GM10847 (cell line): ENCODE data around the gene PAOX.

ENCODE experiments used
- POLR2A ChIP-seq: IDR thresholded peaks from 2 replicates; pipeline ENCODE4 v1.6.1; 2011; ENCODE audit not compliant: insufficient read length; ENCODE audit errors: extremely low read depth

The PAOX gene

GRCh38 chr10:133379152-133379800 is at the start of gene PAOX:
Gene PAOX, plus strand, starts transcription at chr10:133379262. Its CDS starts 55 bp downstream, at chr10:133379317.
- TF ChIP-seq POLR2A = peak; percentile 30

GRCh38 chr10:133329491-133330202 is 49.4 kb upstream of the PAOX start:
- TF ChIP-seq POLR2A = no peak

GRCh38 chr10:133332936-133333699 is 45.9 kb upstream of the PAOX start:
- no peak for TF ChIP-seq POLR2A

GRCh38 chr10:133334503-133335245 is 44.4 kb upstream of the PAOX start:
- no peak for TF ChIP-seq POLR2A

- no peak for TF ChIP-seq POLR2A
These were observed 43.6 kb upstream of the PAOX start for GRCh38 chr10:133335246-133336117.

- no peak for TF ChIP-seq POLR2A
These were observed 42.9 kb upstream of the PAOX start for GRCh38 chr10:133336118-133336576.

- TF ChIP-seq POLR2A = no peak
These were observed 42.3 kb upstream of the PAOX start, which contains the start of gene CALY for GRCh38 chr10:133336577-133337369. Gene CALY, minus strand, starts transcription at chr10:133336896. Its CDS starts 7,907 bp downstream, at chr10:133328989.

- TF ChIP-seq POLR2A = no peak
These were observed 41.7 kb upstream of the PAOX start for GRCh38 chr10:133337370-133337725.

- TF ChIP-seq POLR2A = no peak
These were observed 40.7 kb upstream of the PAOX start for GRCh38 chr10:133338080-133339071.

- no peak for TF ChIP-seq POLR2A
These were observed 39.2 kb upstream of the PAOX start for GRCh38 chr10:133339708-133340380.

GRCh38 chr10:133341983-133342382 is 37.1 kb upstream of the PAOX start:
- no peak for TF ChIP-seq POLR2A

- no peak for TF ChIP-seq POLR2A
These were observed 36.1 kb upstream of the PAOX start for GRCh38 chr10:133342942-133343341.
